ENCODE results near the gene CD83. TPM values are rescaled to one million over a fixed set of nuclear protein-coding genes. Genes with fewer than 3 reads are reported as not detected.

CD83 gene
- total and polyA plus RNA-seq, 2 of the 8 experiments (the other 6 are each of a cell fraction or from before 2014, with no cell fraction given), result 4.6 to 8.5 TPM

DNA sequence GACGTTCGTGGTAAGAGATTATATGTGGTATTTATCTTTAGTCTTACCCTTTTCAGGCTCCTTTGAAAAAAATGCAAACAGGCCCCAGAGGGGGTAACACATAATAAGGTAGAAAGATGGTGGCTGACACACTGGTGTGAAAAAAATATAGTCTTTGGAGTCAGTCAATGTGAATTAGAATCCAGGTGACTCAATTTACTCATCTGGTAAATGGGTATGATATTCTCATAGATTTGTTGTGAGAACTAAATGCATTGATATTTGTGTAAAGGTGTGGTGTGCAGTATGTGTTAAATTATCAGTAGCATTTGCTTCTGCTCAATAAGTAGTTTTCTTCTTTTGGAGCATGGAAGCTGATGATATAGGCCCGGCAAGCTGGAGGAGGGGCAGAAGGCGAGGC is 25.7 kb downstream of the CD83 start:
- no peak overlapping the region for H3K9ac ChIP-seq (replicated peaks in 1 of 4; ENCODE audit: extremely low read depth in 1 of 4, low read depth in 3 of 4, low read length in 3 of 4)
- no peaks in the 10 kb centered on the region for H3K79me2 ChIP-seq (ENCODE audit: control insufficient read depth in 1 of 2, insufficient read depth in 2 of 2, low read length in 2 of 2)
- no peak overlapping the region for H3K56ac ChIP-seq (replicated peaks; ENCODE audit: insufficient read length, low read depth, low read length)
- H2BK15ac ChIP-seq (ENCODE audit: low read length), result no peak overlapping the region
- H3K18ac ChIP-seq (ENCODE audit: extremely low read depth, low read length), result no peak overlapping the region
- H3K9me3 ChIP-seq (ENCODE audit: insufficient read depth in 2 of 2, low read depth in 1 of 2, low read length in 1 of 2), result no peaks in the 10 kb centered on the region
- H2BK5ac ChIP-seq (ENCODE audit: low read depth, low read length), result no peak overlapping the region
- no peaks in the 10 kb centered on the region; the same call in 1 of the 2 replicates for H3K79me1 ChIP-seq (ENCODE audit: low read depth, low read length)
- POLR2A ChIA-PET (ENCODE audit: partially characterized antibody), result no interaction called here
- H3K23me2 ChIP-seq (ENCODE audit: low read depth, low read length), result no peaks in the 10 kb centered on the region
- no peak overlapping the region for H3K27ac ChIP-seq (ENCODE audit: low read depth, low read length)
- no peaks in the 10 kb centered on the region; a peak in 1 of 8 replicates for H3K36me3 ChIP-seq (ENCODE audit: control insufficient read depth in 2 of 4, insufficient read depth in 4 of 4, low read length in 3 of 4)
- peak; percentile 52 for TF ChIP-seq KDM1A (IDR thresholded peaks at IDR 0.05; ENCODE audit: borderline replicate concordance, low read length)
- TF ChIP-seq RFX5 (IDR thresholded peaks at IDR 0.05; ENCODE audit: borderline replicate concordance, low read depth, low read length), result no peak
- TF ChIP-seq SRF (IDR thresholded peaks at IDR 0.05; ENCODE audit: low read depth, low read length), result no peak
- no peak for TF ChIP-seq SUZ12 (IDR thresholded peaks at IDR 0.05; ENCODE audit: low read length)
- H4K20me1 ChIP-seq (replicated peaks in 1 of 2; ENCODE audit: control insufficient read depth in 1 of 2, insufficient read depth in 2 of 2, low read length in 2 of 2), result no peaks in the 10 kb centered on the region
- CTCF ChIA-PET (ENCODE audit: partially characterized antibody), result interaction anchor here (0.9 to 5.0 kb wide), 9 partner anchors 8 to 238 kb away, joined by 3 to 49 read pairs (median 5); no protein-coding TSS in a partner anchor
- no peak overlapping the region for H2AK5ac ChIP-seq (ENCODE audit: low read depth, low read length)
- no peak overlapping the region for H4K5ac ChIP-seq (ENCODE audit: insufficient read length, low read depth, low read length)
- H3K4me1 ChIP-seq (replicated peaks in 1 of 4; ENCODE audit: control insufficient read depth in 3 of 4, insufficient read depth in 4 of 4, low read length in 3 of 4), result no peaks in the 10 kb centered on the region; a peak in 2 of 7 replicates
- H4K8ac ChIP-seq (ENCODE audit: extremely low read depth, insufficient read depth, low read length), result no peak overlapping the region
- H2BK20ac ChIP-seq (ENCODE audit: low read length), result no peak overlapping the region
- H2AFZ ChIP-seq (ENCODE audit: low read length), result no peak overlapping the region
- H3K4ac ChIP-seq (replicated peaks; ENCODE audit: insufficient read length, low read depth, low read length), result no peak overlapping the region
- H3K4me2 ChIP-seq (ENCODE audit: insufficient read depth in 1 of 2, low read depth in 2 of 2, low read length in 2 of 2), result no peak overlapping the region
- no peaks in the 10 kb centered on the region; a peak in 1 of 7 replicates for H3K27me3 ChIP-seq (replicated peaks in 1 of 4; ENCODE audit: control insufficient read depth in 3 of 4, extremely low read depth in 1 of 4, insufficient read depth in 3 of 4, low read length in 3 of 4)
- FAIRE-seq (no peak), DNase-seq (ENCODE audit: low read depth in 1 of 2, low spot score in 2 of 2) (no peak)
- H2BK12ac ChIP-seq (ENCODE audit: low read depth, low read length), result no peak overlapping the region
- no peak overlapping the region for H3K23ac ChIP-seq (ENCODE audit: insufficient read length)
- H2BK120ac ChIP-seq (replicated peaks; ENCODE audit: low read depth, low read length), result no peak overlapping the region
- no peak overlapping the region for H3K4me3 ChIP-seq (ENCODE audit: extremely low read depth in 1 of 4, insufficient read depth in 2 of 4, low read depth in 3 of 4, low read length in 4 of 4)
- 90% methylated on average over 4 of the region's 4 CpGs; no CpG with 5 or more reads in 1 of the 2 experiments for WGBS, 2 experiments (ENCODE audit: extremely low coverage in 1 of 2, insufficient coverage in 1 of 2, insufficient read length in 1 of 2, insufficient replicate concordance in 2 of 2, low coverage in 1 of 2, low lambda C conversion rate in 2 of 2, missing lambda C conversion rate in 1 of 2)
- H4K91ac ChIP-seq (replicated peaks; ENCODE audit: insufficient read length, low read length), result no peak overlapping the region
- no peak overlapping the region for H3K14ac ChIP-seq (ENCODE audit: insufficient read length)
